Measurements from ENCODE around the gene NR2F6.

NR2F6 gene

DNA sequence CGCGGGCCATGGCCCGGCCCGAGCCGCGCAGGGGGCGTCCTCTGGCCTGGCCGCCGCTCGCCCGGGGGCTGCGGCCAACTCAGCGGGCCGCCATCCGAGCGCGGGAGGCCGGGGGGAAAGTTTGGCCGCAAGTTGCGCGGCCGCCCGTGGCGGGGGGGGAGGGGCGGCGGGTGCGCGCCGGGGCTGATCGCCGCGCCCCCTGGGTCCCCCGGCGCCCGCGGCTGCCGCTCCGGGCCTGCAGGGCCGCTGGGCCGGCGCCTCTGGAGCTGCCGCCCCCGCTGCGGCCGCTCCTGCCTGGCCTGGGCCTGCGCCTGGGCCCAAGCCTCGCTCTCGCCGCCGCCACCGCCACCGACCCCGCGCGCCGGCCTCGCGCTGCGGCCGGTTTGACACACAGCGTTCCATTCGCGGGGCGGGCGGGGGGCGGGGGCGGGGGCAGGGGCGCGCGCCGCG, at the start of gene NR2F6:
TSS of gene NR2F6 (minus strand) at position 385 of the 450 bp plus-strand sequence. CDS start 699 bp downstream, outside the sequence.
- no peak for DNase-seq (ENCODE audit: low read depth, low spot score)
- TF ChIP-seq POLR2AphosphoS5 (IDR thresholded peaks at IDR 0.05; ENCODE audit: borderline replicate concordance, low read depth, low read length), result no peak
- no peak for TF ChIP-seq FOXP2 (optimal IDR thresholded peaks at IDR 0.05; ENCODE audit: control extremely low read depth, extremely low read length, insufficient read depth)
- TF ChIP-seq EZH2 (IDR thresholded peaks at IDR 0.05), result no peak
- Histone ChIP-seq H3K36me3 (ENCODE audit: insufficient read depth, low read length) (no peaks in the 10 kb centered on the region), H3K9me3 (ENCODE audit: low read depth, low read length) (no peaks in the 10 kb centered on the region), H3K4me3 (peak within 1 kb of the TSS; percentile 81), H3K27ac (peak within 1 kb of the TSS; percentile 50; the same call in 1 of the 2 replicates), H3K9ac (ENCODE audit: insufficient read length) (peak within 1 kb of the TSS; percentile 71)

DNA sequence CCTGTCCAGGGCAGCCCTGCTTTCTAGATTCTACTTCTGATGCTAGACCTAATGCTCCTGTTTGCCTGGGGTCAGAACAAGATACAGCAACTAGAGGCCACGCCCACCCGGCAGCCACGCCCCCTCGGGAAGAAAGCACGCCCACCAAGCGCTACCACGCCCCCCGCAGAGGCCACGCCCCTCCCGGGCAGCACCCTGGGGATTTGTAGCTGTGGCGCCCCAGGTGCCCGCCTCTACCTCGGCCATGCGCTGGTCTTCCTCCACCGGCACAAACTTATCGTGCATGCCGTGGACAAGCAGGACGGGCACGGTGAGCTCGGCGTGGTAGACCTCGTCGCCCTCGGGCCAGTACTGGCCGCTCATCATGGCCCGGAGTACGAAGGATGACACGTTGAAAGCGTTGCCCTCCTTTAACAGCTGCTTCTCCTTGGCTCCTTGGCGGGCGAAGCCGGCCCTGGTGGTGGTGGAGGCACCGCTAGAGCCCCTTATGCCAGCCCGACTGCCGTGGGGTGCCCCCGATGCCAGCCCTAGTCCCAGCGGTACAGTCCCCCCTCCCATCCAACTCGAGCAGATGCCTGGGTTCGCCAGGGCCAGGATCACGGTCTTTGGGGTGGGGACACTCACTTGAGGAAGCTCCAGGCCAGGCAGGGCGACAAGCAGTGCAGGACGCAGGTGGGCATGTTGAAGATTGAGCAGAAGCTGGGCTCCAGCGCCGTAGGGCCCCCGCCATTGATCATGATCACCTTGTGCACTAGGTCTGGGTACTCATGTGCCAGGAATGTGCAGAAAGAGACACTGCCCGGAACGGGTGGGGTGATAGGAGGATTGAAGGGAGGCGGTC, 48.6 kb upstream of the NR2F6 start:
- no peak for DNase-seq (ENCODE audit: low read depth, low spot score)
- Histone ChIP-seq H3K27ac (no peak overlapping the region), H3K9me3 (ENCODE audit: low read depth, low read length) (0 out of 2 replicates have a peak, but pooled peaks cover 4% of the 10 kb centered on the region), H3K4me3 (no peak overlapping the region), H3K36me3 (ENCODE audit: insufficient read depth, low read length) (peaks cover 11% of the 10 kb centered on the region), H3K9ac (ENCODE audit: insufficient read length) (no peak overlapping the region)
- TF ChIP-seq FOXP2 (optimal IDR thresholded peaks at IDR 0.05; ENCODE audit: control extremely low read depth, extremely low read length, insufficient read depth) (no peak), POLR2AphosphoS5 (IDR thresholded peaks at IDR 0.05; ENCODE audit: borderline replicate concordance, low read depth, low read length) (no peak), EZH2 (IDR thresholded peaks at IDR 0.05) (no peak)

DNA sequence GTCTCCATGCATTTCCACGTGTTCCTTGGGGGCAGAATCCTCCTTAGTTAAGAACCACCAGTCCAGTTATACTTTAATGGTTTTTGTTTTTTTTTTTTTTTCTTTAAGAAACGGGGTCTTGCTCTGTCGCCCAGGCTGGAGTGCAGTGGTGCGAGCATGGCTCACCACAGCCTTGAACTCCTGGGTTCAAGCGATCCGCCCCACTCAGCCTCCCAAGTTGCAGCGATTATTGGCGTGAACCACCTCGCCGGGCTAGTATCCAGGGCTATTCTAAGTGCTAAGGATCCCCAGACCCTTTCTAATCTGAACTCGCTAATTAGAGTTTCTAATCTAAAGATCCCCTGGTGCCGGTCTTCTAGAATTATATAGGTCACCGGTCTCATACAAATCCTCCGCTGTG, 47.9 kb upstream of the NR2F6 start:
- Histone ChIP-seq H3K4me3 (no peak overlapping the region), H3K9ac (ENCODE audit: insufficient read length) (no peak overlapping the region), H3K27ac (no peak overlapping the region), H3K36me3 (ENCODE audit: insufficient read depth, low read length) (peaks cover 6% of the 10 kb centered on the region), H3K9me3 (ENCODE audit: low read depth, low read length) (0 out of 2 replicates have a peak, but pooled peaks cover 4% of the 10 kb centered on the region)
- DNase-seq (ENCODE audit: low read depth, low spot score), result no peak
- no peak for TF ChIP-seq POLR2AphosphoS5 (IDR thresholded peaks at IDR 0.05; ENCODE audit: borderline replicate concordance, low read depth, low read length)
- no peak for TF ChIP-seq FOXP2 (optimal IDR thresholded peaks at IDR 0.05; ENCODE audit: control extremely low read depth, extremely low read length, insufficient read depth)
- no peak for TF ChIP-seq EZH2 (IDR thresholded peaks at IDR 0.05)

DNA sequence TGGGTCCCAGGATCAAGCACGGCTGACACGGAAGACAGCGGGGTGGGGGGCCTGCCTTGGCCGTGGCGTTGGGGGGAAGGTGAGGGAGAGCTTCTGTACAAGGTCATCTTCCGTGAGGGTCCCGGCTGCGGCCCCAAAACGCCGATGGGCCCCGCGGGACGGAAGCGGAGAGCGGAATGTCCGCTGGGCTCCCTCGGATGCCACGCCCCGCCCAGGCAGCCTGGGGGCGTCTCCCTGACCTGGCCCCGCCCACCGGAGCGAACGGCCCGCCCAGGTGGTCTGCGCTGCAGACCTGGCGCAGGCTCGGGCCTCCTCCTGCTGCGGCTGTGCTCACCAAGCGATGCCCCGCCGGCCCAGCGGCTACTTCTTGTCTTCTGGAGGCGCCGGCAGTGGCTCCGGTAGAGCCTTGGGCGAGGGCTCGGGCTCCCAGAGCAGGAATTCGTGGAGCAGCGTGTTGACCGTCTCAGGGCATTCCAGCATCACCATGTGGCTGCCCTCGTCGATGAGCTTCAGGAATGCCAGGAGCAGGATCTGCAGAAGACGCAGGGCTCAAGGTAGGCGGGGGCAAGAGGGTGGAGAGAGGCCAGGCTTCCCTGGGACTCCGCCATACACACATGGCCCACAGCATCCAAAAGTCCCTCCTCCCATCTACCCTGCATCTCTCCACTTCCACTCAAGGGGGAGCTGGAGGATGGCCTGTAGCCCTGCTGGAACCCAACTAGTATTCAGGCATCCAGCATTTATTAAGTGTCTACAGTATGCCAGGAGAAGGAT, 46.8 kb upstream of the NR2F6 start:
- H3K4me3 ChIP-seq, result peak overlapping the region; percentile 91
- H3K36me3 ChIP-seq (ENCODE audit: insufficient read depth, low read length), result no peaks in the 10 kb centered on the region; the same call in 1 of the 2 replicates
- no peak for TF ChIP-seq FOXP2 (optimal IDR thresholded peaks at IDR 0.05; ENCODE audit: control extremely low read depth, extremely low read length, insufficient read depth)
- TF ChIP-seq POLR2AphosphoS5 (IDR thresholded peaks at IDR 0.05; ENCODE audit: borderline replicate concordance, low read depth, low read length), result peak; percentile 69
- H3K27ac ChIP-seq, result no peak overlapping the region
- DNase-seq (ENCODE audit: low read depth, low spot score), result no peak
- H3K9me3 ChIP-seq (ENCODE audit: low read depth, low read length), result no peaks in the 10 kb centered on the region
- H3K9ac ChIP-seq (ENCODE audit: insufficient read length), result peak overlapping the region; percentile 59

DNA sequence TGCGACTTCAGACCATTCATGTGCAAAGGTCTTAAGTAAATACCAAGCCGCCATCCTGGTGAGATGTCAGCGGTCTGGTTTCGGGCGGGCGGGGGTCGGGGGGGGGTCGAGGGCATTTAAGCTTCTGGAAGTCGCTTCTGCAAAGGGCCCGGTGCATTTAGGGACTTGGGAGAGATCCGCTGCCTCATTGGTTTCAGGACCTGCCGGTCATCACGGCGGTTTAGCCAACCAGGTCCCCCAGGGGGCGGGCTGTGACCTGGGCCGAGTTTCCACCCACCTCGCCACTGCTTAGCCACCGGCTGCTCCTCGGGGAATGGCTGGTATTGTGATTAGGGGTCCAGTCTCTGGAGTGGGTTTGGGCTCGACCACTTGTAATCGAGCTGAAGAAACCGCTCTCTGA, 43.8 kb upstream of the NR2F6 start:
- DNase-seq (ENCODE audit: low read depth, low spot score), result no peak
- Histone ChIP-seq H3K9me3 (ENCODE audit: low read depth, low read length) (no peaks in the 10 kb centered on the region), H3K4me3 (no peak overlapping the region), H3K9ac (ENCODE audit: insufficient read length) (no peak overlapping the region), H3K27ac (no peak overlapping the region), H3K36me3 (ENCODE audit: insufficient read depth, low read length) (no peaks in the 10 kb centered on the region; the same call in 1 of the 2 replicates)
- TF ChIP-seq EZH2 (IDR thresholded peaks at IDR 0.05) (no peak), POLR2AphosphoS5 (IDR thresholded peaks at IDR 0.05; ENCODE audit: borderline replicate concordance, low read depth, low read length) (no peak), FOXP2 (optimal IDR thresholded peaks at IDR 0.05; ENCODE audit: control extremely low read depth, extremely low read length, insufficient read depth) (no peak)

DNA sequence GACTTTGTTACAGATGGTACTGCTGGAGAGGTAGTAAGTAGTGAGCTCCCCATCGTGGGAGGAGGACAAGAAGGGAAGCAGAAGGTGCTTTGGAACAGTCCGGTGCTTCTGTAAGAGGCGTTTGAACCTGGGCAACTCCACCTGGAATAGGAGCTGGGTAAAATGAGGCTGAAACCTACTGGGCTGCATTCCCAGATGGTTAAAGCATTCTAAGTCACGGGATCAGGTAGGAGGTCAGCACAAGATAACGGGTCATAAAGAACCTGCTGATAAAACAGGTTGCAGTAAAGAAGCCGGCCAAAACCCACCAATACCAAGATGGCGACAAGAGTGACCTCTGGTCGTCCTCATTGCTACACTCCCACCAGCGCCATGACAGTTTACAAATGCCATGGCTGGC, 41.0 kb upstream of the NR2F6 start:
- Histone ChIP-seq H3K27ac (no peak overlapping the region), H3K36me3 (ENCODE audit: insufficient read depth, low read length) (peaks cover 8% of the 10 kb centered on the region; the same call in 1 of the 2 replicates), H3K9me3 (ENCODE audit: low read depth, low read length) (no peaks in the 10 kb centered on the region), H3K9ac (ENCODE audit: insufficient read length) (no peak overlapping the region), H3K4me3 (no peak overlapping the region)
- TF ChIP-seq FOXP2 (optimal IDR thresholded peaks at IDR 0.05; ENCODE audit: control extremely low read depth, extremely low read length, insufficient read depth), result no peak
- TF ChIP-seq POLR2AphosphoS5 (IDR thresholded peaks at IDR 0.05; ENCODE audit: borderline replicate concordance, low read depth, low read length), result no peak
- no peak for TF ChIP-seq EZH2 (IDR thresholded peaks at IDR 0.05)
- DNase-seq (ENCODE audit: low read depth, low spot score), result no peak

DNA sequence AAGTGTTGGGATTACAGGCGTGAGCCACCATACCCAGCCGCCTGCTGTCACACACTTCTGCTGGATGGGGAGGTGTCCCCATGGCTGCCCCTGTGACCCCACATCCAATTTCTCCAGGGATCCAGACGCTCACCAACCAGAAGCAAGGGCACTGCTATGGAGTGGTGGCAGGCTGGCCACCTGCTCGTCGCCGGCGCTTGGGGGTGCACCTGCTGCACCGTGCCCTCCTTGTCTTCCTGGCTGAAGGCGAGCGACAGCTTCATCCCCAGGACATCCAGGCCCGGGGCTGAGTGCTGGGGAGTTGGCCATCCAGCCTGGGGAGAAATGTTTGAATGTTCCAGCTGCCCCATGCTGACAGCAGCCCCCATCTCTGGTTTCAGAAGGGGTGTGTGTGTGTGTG, 40.5 kb upstream of the NR2F6 start:
- Histone ChIP-seq H3K36me3 (ENCODE audit: insufficient read depth, low read length) (peaks cover 8% of the 10 kb centered on the region; the same call in 1 of the 2 replicates), H3K4me3 (no peak overlapping the region), H3K27ac (no peak overlapping the region), H3K9me3 (ENCODE audit: low read depth, low read length) (no peaks in the 10 kb centered on the region), H3K9ac (ENCODE audit: insufficient read length) (no peak overlapping the region)
- DNase-seq (ENCODE audit: low read depth, low spot score), result no peak
- TF ChIP-seq EZH2 (IDR thresholded peaks at IDR 0.05), result no peak
- no peak for TF ChIP-seq FOXP2 (optimal IDR thresholded peaks at IDR 0.05; ENCODE audit: control extremely low read depth, extremely low read length, insufficient read depth)
- TF ChIP-seq POLR2AphosphoS5 (IDR thresholded peaks at IDR 0.05; ENCODE audit: borderline replicate concordance, low read depth, low read length), result no peak

All from SK-N-MC (cell line).